DMS79 (cell line): ENCODE results near the gene LPA.

Source experiments
- DNase-seq: peaks from one replicate; lab custom pipeline; 2025; lab: John Stamatoyannopoulos, UW

Gene LPA

DNA sequence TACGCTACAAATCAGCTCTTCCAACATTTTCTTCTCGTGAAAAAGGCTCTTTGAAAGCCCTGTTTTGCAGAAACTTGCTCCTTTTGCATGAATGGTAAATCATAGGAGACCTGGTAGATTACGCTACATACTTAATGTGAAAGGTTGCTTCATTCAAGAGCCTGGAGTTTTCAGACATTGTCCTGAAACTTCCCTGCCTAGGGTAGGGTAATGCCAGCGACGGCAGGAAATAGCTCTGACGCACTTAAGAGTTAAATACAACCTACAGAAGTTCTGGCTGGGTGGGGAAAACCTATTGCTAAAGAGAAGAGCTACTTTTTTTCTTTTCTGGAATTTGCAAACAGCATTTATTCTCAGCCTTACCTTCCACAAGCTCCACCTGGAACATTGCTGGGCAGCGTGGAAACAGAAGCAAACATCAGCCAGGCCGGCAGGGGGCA is 144.5 kb downstream of the LPA start:
- no peak for DNase-seq

DNA sequence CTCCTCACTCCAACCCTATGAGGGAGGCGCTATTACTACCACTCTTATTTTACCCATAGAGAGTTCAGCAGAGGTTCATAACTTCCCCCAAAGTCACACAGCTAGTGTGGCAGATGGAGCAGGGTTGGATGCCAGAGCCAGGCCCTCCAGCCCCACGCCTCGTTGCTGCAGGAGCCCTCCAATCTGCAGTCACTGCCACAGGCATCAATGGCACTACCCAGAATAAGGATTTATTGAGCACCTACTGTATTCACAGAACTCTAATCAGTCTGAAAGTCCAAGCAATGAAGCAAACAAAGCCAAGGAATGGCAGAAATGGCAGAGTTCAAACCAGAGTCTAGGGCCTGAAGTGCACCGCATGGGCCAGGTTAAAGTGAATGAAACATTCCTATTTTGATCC is 144.9 kb downstream of the LPA start:
- DNase-seq, result no peak

DNA sequence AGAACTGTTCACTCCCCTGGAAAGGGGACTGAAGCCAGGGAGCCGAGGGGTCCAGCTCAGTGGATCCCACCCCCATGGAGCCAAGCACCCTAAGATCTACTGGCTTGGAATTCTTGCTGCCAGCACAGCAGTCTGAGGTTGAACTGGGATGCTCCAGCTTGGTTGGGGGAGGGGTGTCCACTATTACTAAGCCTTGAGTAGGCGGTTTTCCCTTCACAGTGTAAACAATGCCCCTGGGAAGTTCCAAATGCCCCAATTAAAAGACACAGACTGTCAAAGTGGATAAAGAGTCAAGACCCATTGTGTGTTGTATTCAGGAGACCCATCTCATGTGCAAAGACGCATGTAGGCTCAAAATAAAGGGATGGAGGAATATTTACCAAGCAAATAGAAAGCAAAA is 150.2 kb downstream of the LPA start:
- no peak for DNase-seq

DNA sequence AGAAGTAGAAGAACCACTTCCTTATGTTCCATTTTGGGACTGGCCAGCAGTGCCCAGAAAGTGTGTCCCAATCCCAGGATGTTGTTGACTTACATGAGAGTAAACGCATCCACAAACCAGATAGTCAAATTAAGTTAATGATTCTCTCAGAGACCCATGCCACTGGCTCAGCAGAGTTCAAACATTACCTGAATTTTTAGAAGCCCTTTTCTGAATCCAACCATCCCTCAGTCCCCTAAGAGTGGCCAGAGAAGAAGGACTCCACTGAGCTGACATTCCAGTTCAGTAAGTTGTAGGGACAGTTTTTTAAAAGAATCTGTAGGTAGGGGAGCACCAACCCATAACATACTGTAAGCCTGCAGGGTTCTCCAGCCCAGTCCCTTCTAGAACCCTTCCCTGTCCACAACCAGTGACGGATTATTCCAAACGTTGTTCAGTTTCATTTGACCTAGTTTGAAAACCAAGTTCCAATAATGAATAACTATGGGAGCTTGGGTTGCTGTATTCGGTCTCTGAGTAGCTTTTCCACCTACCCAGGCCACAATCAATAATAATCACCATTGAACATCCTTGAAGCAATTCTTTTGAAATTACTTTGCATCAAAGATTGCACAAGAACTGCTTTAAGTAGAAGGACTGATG is 153.0 kb downstream of the LPA start:
- no peak for DNase-seq

DNA sequence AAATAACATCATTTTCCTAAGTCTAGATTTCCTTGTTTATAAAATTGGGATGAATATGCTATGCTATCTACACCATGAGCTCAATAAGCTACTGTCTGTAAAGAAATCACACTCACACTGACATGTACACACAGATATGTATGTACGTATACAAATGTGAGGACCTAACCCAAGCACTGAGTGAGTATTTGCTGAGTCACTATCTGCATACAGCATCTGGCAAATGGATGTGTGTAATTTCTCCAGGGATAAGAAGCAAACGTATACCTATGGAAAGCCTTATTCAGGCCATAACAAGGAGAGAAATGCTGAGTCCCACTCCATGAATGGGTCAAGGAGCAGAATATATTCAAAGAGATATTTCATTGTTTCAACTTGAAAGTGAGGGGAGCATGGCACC is 153.9 kb downstream of the LPA start:
- DNase-seq, result no peak

DNA sequence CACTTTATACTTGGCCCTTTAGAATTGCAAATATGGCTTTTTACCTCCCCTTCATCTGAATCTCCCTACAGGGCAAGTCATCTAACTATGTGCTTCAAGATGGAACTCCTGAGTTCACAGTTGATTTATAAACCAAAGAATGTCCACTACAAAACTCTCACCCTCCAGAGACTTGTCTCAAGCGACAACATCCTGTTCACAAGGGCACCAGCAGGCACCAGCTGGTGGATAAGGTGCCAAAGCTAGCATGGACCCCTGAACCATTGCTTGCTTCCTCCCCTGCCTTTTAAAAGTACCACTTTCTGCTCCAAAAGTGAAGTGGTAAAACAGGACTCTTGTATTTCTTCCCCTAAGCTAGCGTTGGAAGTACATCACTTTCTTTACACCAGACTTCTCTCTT is 154.5 kb downstream of the LPA start:
- no peak for DNase-seq

DNA sequence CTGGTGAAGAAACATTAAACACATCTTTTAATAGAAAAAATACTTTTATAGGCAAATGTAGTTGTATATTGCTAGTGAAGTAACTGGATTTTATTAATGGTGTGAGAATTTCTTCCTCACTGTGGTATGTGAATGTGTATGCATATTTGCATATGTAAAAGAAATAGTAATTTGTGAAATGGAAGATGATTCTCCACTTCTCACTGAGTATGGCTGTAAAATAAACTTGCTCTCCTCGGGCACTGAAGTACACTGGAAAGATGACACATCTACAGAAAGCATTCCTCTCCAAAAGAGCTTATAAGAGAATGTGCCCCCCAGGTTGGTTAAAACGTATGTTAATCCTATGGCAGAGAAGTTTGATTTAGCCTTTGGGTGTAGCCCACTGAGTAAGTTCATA is 155.5 kb downstream of the LPA start:
- DNase-seq, result no peak

DNA sequence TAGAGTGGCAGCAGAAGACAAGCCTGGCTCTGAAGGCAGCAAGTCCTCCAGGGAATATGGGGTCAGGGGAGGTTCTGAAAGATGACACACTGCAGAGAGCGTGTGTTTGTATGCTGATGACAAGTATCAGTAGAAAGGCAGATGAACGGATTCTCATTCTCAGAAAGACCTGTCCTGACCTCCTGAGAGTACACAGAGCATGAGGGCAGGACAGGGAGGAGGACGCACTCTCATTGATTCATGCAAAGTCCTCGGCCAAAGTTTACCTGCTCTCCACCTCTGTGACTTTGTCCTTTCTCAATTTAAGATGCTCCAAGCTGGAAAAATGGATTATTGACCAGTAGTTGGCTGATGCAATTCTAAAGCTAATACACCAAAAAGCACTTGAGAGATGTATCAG is 156.7 kb downstream of the LPA start:
- DNase-seq, result no peak

DNA sequence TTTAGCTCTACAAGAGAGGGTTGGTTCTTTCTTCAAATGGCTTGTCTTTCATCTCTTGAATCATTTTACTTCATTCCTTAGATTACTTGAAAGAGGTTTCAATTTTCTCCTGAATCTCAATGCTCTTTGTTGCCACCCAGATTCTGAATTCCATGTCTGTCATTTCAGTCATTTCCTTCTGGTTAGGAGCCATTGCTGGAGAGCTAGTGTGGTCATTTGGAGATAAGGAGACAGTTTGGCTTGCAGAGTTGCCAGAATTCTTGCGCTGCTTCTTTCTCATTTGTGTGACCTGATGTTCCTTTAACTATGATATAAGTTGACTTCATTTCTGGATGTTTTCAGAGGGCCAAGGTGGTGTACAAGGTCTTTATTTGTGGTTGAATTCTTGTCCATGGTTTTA is 158.1 kb downstream of the LPA start:
- DNase-seq, result no peak

DNA sequence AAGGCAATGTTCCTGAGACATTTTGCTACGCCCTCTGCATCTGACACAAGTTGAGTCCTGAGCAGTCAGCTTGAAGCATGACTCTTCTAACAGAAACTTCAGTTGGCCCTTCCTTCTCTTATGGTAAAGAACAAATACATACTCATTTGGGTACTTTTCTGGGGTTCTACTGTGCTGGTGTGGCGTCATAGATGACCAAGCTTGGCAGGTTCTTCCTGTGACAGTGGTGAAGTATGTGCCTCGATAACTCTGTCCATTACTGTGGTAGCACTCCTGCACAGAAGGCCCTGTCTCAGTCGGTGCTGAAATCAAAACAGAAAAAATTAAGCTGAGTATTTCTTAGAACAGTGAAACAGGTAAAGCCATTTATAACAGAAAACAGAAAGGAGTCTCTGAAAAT is 163.4 kb downstream of the LPA start:
- DNase-seq, result no peak

DNA sequence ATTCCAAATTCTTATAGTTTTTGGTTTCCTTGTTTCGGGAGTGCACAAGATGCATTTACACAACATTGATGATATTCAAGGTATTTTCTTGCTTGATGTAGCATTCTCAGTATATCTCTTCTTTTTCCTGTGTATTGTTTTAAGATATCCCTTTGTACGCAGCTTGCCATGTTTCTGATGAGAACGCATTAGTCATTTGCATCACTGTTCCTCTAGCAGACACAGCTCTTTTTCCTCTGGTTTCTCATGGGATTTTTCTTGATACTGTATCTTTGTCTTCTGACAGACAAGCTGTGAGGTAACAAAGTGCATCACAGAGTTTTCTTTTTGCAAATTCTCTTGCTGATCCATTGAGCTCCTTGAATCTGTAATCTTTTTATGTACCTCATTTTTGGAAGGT is 169.5 kb downstream of the LPA start:
- DNase-seq, result no peak

DNA sequence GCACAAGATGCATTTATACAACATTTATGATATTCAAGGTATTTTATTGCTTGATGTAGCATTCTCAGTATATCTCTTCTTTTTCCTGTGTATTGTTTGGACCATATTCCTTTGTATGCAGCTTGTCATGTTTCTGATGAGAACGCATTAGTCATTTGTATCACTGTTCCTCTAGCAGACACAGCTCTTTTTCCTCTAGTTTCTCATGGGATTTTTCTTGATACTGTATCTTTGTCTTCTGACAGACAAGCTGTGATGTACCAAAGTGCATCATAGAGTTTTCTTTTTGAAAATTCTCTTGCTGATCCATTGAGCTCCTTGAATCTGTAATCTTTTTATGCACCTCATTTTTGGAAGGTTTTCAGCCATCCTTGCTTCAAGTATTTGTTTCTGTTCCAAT is 175.0 kb downstream of the LPA start:
- no peak for DNase-seq

DNA sequence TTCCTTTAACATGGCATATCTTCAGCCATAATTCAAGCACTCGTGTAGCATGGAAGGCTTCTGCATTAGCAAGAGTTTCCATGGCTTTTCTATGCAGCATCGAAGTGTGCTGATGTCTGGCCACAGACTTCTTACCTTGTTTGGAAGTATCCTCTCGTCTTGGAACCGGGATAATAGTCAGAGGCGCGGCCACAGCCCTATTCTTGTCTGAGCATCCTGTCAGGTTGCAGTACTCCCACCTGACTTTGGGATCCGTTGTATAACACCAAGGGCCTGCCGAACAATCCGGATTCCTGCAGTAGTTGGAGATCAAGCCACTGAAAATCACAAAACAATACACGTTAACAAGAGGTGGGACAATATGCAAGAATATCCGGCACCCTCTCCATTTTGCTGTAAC is 177.0 kb downstream of the LPA start:
- DNase-seq, result no peak
